ENCODE measurements around the gene TNIK.
A peak's percentile ranks its signal among the peaks of the same experiment; 100 is the strongest.

TNIK gene

DNA sequence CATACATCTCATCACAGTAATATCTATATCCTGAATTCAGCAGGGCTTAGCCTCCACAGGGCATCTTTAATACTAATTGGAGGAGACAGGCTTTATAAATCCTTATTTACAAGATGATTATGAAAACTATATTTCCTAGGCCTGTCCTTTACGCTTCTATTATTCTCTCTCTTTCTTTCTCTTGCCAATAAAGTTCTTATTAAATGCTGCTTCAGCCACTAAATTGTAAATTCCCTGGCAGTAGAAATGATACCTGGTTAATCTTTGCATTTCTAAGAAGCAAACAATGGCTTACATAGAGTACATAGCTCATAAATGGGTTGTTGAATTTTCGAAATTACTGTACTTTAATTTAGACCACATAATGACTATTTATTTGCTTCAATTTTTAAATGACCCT lies 43.5 kb downstream of the TNIK start:
- no peak for DNase-seq (ENCODE audit: low read depth)

GRCh38 chr3:171416061-171416460 lies 44.1 kb downstream of the TNIK start:
- DNase-seq (ENCODE audit: low read depth): no peak

DNA sequence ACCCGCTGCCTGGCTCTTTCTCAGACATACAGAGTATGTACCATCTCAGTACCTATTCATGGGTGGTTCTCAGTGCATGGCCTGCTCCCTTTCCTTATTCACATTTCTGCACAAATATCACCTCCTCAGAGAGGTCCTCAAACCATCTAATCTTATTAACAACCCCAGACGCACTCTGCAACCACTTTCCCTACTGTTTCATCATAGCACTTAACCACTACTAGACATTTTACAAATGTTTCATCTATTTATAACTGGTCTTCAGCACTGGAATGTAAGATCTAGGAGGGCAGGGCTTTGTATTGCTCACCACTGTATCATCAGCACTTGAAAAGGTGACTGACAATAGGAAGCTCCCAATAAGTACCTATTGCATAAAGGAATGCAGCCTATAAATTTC lies 45.1 kb downstream of the TNIK start:
- DNase-seq (ENCODE audit: low read depth): no peak

- DNase-seq (ENCODE audit: low read depth): no peak
These were observed 47.7 kb downstream of the TNIK start for GRCh38 chr3:171412473-171412872.

DNA sequence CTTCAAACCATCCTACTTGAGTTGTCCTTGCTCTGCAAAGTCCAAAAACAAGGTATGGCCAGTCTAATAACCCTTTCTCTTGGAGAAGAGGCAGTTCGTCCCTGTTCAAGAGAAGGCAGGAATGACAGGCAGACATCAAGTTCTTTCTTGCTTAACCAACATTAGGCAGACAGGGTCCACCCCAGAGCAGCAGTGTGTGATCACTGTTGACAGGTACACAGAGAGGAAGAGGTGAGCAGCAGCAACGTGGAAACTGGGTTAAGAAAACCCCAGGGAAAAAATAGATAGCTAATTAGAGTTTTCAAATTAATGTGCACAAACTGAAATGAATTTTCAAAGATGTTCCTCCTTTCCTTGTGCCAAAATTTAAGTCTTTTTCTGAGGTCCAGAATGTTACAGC lies 48.2 kb downstream of the TNIK start:
- no peak for DNase-seq (ENCODE audit: low read depth)

- no peak for DNase-seq (ENCODE audit: low read depth)
These were observed 50.0 kb downstream of the TNIK start for GRCh38 chr3:171410186-171410585.

DNA sequence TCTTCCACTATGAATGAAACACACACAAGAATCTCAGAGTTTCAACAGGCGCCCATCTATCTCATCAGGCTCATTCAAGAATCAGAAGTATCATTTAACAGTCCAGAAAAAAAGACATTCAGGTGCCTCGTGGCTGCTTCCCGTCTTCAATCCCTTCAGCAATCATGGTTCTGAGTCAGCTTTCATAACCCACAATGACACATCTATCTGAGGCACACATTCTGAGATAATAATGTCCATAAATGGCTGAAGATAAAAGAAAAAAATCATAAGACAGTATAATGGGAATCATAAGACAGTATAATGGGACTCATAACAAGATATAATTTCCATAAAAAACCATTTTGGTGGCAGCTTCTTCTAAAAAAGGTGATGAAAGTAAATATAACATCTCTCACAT lies 52.4 kb downstream of the TNIK start:
- peak; percentile 76 for DNase-seq (ENCODE audit: low read depth)

- no peak for DNase-seq (ENCODE audit: low read depth)
These were observed 55.7 kb downstream of the TNIK start for GRCh38 chr3:171404376-171404967.

DNA sequence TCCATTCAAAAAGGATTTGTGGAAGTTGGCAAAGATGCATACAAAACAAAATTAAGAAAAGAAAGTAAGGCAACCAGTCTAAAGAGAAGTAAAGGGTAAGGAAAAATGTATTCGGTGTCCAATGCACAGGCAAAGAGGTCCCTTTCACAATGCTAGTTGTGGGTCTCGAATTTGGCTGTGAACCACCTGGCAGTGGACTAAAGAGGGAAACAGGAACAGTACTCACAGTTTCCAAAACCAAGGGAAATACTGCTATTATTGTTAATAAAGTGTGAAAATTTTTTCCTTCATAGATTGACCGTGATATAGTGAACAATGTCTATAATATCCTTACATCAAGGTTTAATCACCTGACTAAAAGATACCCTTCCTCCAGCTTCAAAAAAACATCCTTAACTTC lies 57.9 kb downstream of the TNIK start:
- no peak for DNase-seq (ENCODE audit: low read depth)

GRCh38 chr3:171401432-171401831 lies 58.8 kb downstream of the TNIK start:
- DNase-seq (ENCODE audit: low read depth): no peak

- DNase-seq (ENCODE audit: low read depth): no peak
These were observed 60.4 kb downstream of the TNIK start for GRCh38 chr3:171399842-171400241.

DNA sequence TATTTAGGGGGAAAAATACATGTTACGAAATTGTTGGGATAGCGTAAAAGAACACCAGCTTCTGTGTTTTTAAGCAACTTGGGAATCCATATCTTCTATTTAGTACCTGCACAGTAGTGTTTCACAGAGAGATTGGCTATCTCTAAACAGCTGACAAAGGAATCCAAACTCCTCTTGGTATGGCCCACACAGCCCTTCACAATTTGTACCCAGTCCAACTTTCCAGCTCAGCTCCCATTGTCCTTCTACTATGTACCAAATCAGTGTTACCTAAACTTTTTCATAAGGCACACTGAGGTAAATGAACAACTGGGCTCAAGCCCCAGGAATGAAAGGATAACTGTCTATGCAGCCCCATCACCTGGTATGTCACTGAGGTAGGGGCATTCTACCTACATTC lies 61.9 kb downstream of the TNIK start:
- DNase-seq (ENCODE audit: low read depth): no peak

DNA sequence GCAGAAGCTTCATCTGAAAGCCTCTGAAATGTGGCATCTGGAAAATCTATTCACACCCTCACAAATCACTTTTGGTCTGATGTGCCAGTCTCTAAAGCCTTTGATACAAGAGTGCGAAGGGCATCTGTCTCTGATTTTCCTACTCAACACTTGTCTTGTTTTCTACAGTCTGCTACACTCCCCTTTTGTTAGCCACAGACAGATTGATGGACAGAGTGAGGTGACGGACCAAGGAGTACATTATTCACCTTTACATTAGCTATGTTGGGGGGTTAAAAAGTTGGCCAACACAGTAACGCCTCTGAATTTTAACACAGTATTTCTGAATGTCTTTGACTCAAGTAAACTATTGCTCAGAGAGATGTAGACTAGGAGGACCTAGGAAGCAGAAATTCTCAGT lies 63.1 kb downstream of the TNIK start:
- no peak for DNase-seq (ENCODE audit: low read depth)

DNA sequence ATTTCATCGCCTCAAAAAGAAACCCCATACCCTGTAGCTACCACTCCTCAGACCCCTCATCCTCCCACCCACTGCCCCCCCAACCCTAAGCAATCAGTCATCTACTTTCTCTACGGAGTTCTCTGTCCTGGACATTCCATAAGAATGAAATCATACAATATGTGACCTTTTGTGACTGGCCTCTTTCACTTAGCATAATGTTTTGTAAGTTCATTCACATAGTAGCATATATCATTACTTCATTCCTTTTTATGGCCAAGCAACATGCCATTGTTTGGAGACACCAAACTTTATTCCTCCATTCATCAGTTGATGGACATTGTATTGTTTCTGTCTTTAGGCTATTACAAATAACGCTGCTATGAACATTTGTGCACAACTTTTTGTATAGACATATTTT lies 64.2 kb downstream of the TNIK start:
- no peak for DNase-seq (ENCODE audit: low read depth)

DNA sequence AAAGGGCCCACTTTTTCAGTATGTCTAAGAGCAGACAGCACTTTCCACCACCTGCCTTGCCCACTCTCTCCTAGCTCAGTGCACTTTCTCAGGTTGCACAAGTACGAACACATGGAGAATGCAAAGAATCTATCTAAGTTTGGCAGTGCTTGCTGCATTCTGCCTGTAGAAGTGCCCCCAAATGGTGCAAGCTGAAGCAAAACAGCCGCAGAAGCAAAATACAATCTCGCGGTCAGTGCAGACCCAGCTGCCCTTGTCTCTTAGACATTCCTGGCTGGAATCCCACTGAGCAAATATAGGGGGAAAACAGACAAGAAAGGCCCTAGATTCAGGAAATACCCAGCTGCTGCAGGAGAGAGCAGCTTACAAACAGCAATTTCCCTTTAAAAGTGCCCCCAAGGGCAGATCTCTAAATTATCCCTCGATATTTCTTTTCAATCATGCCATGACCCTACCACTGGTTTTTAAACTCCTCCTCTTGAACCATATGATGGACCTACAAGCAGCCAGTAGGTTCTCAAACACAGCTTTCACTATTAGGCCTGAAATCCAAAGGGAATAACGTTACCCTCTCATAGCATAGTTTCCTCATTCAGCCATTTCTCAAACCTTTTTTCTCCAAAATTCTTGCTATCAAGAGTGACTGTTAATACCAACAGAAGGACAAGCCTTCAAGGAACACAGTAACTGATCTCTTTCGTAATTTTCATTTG lies 67.0 kb downstream of the TNIK start:
- DNase-seq (ENCODE audit: low read depth): no peak

DNA sequence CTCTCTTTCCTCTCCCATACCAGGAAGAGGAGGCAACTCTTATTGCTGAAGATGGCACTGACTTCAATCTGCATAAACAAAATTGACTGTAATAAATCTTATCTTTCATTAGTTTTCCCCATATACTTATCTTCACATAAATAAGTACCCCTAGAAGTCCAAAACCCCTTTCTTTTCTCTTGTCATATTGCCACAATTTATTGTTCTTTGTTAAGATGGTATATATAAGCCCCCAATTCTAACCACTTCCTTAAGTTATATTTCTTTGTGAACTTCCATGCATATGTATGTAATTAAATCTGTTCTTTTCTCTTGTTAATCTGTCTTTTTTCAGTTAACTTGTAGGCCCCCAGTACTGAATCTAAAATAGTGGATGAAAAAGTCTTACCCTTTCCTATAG lies 68.8 kb downstream of the TNIK start:
- DNase-seq (ENCODE audit: low read depth): no peak

DNA sequence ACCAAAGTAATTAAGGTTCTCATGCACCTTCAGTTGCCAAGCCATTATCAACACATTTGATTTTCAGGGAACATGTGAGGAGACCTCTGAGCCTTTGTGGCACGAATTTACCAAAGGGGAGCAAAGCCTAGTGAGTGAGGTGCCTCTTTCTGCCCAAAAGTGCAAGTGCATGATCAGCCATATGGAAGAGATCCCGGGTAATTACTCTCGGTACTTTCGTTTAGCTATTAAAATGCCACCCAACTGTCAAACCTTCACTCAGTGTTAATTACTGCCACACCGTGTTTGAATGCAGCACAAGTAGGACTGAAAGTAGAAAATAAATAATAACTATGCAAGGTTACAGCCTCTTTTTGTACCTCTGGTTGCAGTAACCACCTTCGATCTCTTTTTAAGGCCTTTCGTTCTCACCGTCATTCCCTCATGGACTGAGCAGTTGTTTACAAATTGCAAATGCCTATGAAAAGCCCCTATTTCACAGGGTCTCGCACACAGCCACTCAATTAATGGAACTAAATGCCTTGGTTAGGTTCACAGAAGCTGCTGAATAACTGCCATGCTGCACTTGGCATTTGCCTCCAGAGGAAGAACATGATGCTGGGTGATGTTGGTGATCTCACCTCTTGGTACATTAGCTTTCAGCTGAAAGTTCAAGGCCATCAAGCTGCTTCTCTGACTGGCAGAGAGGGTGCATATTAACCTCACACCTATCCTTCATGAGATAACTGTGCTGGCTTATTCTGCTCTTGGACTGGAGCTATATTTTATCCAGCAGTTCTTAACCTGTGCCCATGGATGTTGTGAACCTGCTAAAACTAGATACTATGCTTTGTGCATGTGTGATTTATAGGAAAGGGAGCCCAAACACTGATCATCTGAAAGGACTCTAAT lies 69.9 kb downstream of the TNIK start:
- no peak for DNase-seq (ENCODE audit: low read depth)

DNA sequence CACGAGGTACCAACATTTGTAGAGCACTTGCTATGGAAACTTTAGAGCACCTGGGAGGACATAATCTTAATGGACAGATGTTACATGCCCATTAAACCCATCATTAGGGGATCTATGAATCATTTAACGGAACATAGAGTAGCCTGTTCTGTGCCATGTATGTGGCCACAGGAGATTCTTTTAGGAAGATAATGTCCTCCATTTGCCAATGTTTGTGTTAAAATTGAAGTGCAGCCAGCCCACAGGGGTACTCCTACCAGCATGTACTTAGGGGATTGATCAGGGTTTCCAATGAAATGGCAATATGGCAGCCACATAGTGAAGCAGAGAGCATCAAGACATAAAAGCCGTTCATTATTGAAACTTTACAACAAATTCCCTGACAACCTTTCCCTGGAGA lies 70.7 kb downstream of the TNIK start:
- DNase-seq (ENCODE audit: low read depth): no peak

DNA sequence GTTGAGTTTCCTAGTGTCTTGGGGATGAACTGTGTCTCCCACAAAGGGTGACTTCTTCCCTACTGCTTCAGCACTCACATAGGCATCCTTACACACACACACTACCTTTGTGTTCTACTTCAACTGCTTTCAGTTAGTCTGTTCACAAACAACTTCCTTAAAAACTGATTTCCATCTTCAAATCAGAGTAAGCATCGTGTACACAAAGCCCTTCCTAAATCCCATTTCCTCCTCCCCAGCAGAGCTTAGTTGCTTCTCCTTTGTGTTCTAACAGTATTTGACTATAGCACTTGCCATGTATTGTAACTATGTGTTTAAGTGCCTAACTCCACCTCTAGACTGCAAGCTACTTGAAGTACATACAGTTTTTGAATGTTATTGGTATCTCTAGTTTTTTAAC lies 71.7 kb downstream of the TNIK start:
- no peak for DNase-seq (ENCODE audit: low read depth)

DNA sequence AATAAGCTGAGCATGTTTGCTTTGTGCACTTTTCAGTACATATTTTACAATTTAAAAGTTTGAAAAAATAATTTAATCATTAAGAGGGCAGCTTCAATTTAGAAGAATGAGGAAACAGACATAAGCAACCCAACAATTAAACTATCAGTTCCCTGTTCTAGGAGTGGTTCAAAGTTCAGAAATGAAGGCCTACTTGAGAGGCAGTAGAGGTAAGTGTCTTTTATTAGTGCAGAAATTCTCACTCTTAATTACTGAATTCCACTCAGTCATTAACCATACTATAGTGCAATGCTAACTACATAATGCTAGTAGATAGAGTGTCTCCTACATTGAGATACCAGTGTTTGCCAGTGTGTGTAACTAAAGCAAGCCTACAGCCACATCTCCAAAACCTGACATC lies 73.1 kb downstream of the TNIK start:
- no peak for DNase-seq (ENCODE audit: low read depth)

DNA sequence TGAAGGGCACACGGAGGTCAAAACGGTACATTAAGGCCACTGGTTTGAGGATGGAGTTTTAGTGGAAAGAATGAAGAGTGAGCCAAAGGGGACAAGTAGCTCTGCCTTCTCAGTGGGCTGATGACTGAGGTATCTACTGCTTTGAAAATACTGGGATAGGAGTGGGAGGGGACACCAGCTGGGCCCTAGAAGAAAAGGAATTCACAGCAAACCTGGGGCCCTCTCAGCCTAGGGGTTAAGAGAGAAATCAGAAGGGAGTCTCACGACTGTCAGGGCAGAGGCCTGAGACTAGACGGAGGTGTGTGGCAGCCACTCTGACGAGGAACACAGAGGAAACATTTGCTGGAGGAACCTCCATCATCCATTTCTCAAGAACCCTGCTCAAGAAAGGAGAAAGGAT lies 75.1 kb downstream of the TNIK start:
- DNase-seq (ENCODE audit: low read depth): no peak

GRCh38 chr3:171384101-171384891 lies 75.9 kb downstream of the TNIK start:
- no peak for DNase-seq (ENCODE audit: low read depth)

Data from stromal cell of bone marrow (primary cell).